HG02938 (cell line): Measurements from ENCODE around the gene ZNF107.
"Not testable (repeated sequence)": the region's sequence is repeated elsewhere in the genome, so short reads cannot be mapped to it uniquely, and the experiment has no call there.

ENCODE experiments used
- ATAC-seq: cut with Tn5 transposase; IDR thresholded peaks from one replicate; pipeline ENCODE4 v1.9.1; 2021; ENCODE audit warnings: mild to moderate bottlenecking, moderate library complexity; ENCODE audit not compliant: unreplicated experiment

Gene ZNF107

GRCh38 chr7:64729089-64729848 is 63.3 kb downstream of the ZNF107 start:
- ATAC-seq: no peak

DNA sequence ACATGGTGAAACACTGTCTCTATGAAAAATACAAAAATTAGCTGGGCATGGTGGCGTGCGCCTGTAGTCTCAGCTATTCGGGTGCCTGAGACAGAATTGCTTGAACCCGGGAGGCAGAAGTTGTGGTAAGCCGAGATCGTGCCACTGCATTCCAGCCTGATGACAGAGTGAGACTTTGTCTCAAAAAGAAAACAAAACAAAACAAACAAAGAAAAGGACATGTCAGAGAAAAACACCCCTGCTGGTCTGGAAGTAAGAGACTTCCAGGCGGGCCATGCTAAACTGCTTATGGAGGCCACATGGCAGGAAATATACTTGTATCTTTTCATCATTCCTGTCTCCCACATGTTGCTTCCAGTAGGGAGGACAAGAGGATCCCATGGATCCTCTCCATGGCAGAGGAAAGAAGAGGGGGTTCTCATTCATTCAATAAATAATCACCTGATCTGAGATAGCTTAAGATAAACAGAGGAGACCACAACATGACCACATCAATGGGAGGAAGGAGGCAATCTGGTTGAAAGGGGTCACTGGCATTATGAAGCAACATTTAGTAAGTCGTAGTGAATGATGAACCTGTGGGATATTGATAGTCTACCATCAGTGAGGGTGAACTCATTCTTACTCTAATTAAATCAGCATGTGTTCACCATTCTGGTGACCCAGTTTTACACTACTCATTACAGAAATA is 67.8 kb downstream of the ZNF107 start:
- no peak for ATAC-seq

DNA sequence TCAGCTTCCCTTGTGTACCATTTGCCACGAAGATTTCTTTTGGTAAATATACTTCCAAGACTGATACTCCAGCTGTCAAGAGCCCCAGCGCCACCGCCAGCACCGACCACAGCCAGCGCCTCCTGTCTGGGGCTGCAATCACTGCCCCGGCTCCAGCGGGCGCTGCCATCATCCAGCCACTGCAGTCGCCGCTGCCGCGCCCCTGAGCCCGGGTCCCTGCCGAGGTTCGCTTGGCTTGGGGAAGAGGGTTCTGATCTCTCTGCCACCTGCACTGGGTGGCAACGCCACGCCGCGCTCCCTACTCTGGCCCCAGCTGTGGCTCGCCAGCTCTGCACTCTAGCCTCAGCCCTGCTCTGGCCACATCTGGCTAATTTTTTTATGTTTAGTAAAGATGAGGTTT is 70.6 kb downstream of the ZNF107 start:
- ATAC-seq: no peak

- not testable (repeated sequence) for ATAC-seq
Measured at GRCh38 chr7:64738403-64738802, 72.5 kb downstream of the ZNF107 start.

DNA sequence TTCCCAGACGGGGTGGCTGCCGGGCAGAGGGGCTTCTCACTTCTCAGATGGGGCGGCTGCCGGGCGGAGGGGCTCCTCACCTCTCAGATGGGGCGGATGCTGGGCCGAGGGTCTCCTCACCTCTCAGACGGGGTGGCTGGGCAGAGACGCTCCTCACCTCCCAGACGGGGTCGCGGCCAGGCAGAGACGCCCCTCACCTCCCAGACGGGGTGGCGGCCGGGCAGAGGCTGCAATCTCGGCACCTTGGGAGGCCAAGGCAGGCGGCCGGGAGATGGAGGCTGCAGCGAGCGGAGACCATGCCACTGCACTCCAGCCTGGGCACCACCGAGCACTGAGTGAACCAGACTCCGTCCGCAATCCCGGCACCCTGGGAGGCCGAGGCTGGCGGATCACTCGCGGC is 73.0 kb downstream of the ZNF107 start:
- ATAC-seq: not testable (repeated sequence)

DNA sequence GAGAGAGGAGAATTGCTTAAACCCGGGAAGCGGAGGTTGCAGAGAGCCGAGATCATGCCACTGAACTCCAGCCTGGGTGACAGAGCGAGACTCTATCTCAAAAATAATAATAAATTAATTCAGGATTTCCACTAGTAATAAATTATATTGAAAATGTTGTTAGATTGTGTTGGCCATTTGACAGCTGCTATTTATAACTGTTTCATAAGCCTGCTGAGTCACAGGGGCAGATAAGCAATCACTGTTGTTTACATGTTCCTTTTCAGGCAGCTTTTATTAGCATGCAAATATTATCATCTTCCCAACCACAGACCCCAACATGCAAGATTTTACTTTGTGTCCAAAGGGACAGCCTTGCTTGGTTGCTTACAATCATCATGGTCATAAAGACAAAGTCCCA is 78.7 kb downstream of the ZNF107 start:
- no peak for ATAC-seq

GRCh38 chr7:64747802-64748201 is 81.9 kb downstream of the ZNF107 start:
- ATAC-seq: no peak

- ATAC-seq: no peak
Measured at GRCh38 chr7:64753032-64753431, 87.1 kb downstream of the ZNF107 start.

DNA sequence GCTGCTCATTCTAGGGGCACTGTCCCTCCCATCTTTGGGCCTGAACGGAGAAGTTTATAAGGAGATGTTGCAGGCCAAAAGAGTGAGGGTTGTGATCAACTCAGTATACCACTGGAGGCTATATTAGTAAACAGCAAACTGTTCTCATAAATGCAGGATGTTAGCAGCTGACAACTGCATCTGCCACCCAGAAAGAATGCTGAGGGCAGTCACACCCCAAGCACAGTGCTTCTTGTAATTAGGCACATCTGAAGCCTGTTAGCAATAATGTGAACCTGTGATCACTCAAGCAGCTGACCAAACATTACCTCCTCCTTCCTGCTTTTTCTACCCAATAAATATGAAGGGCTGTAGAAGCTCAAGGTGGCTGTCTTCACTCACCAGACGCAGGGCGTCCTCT is 89.9 kb downstream of the ZNF107 start:
- no peak for ATAC-seq

GRCh38 chr7:64758151-64758550 is 92.2 kb downstream of the ZNF107 start:
- ATAC-seq: no peak
